HL-60/S4 treated with phorbol 12-myristate 13-acetate at 8.2 ng/mL for 4 days and 3 days (cell line): ENCODE data around the gene PIP4K2B.
"Not testable (repeated sequence)": the region's sequence is repeated elsewhere in the genome, so short reads cannot be mapped to it uniquely, and the experiment has no call there.

Experiments
- in situ Hi-C: fragments of 300-500 bp; cut with MboI; formaldehyde crosslinking; loops from 2 replicates; pipeline ENCODE4 v1.15.0; 2022; ENCODE audit warnings: low sequenced_read_pairs

Gene PIP4K2B

GRCh38 chr17:38799501-38800236 lies at the start of gene PIP4K2B:
TSS of gene PIP4K2B (minus strand) at chr17:38799556. CDS start at chr17:38799424, 132 bp downstream.
- in situ Hi-C loops, result no loop called here

GRCh38 chr17:38848557-38848891 lies 49.2 kb upstream of the PIP4K2B start:
- in situ Hi-C loops, result no loop called here

- in situ Hi-C loops, result no loop called here
Measured at GRCh38 chr17:38844261-38844757, 45.0 kb upstream of the PIP4K2B start.

- in situ Hi-C loops, result no loop called here
Measured at GRCh38 chr17:38825762-38826247, 26.4 kb upstream of the PIP4K2B start.

- in situ Hi-C loops, result no loop called here
Measured at GRCh38 chr17:38824899-38825761, 25.8 kb upstream of the PIP4K2B start, which contains the start of gene CWC25. TSS of gene CWC25 (minus strand) at chr17:38825321. CDS start at chr17:38825183, 138 bp downstream.

GRCh38 chr17:38815576-38816193 lies 16.3 kb upstream of the PIP4K2B start:
- in situ Hi-C loops, result loop anchor here (10.0 kb wide), 1 partner anchor 61 kb away; the partner anchor contains the start of gene PSMB3

DNA sequence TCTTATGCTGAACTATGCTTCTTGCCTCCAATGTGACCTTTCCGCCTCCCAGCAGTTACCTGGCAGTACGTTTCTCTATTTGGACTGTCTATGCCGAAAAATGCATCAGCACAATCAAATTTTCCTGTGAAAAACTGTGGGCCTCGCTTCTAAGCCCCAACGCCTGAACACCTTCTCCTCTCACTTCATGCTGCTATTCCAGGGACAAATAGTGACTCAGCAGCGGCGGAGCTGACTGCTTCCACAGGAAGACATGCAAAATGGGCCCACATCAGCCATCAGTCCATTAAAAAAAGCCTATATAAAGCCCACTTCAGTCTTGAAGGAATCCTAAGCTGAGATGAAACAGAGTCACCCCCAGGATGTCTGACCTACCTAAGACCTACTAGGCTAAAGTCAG lies 10.5 kb upstream of the PIP4K2B start:
- in situ Hi-C loops, result loop anchor here (10.0 kb wide), 1 partner anchor 55 kb away; the partner anchor contains the start of gene PSMB3

GRCh38 chr17:38800237-38800760 lies 943 bp upstream of the PIP4K2B start:
- in situ Hi-C loops, result no loop called here

GRCh38 chr17:38798614-38799500 lies 499 bp downstream of the PIP4K2B start:
- in situ Hi-C loops, result no loop called here

GRCh38 chr17:38797828-38798227 lies 1.5 kb downstream of the PIP4K2B start:
- in situ Hi-C loops, result no loop called here

GRCh38 chr17:38797158-38797490 lies 2.2 kb downstream of the PIP4K2B start:
- in situ Hi-C loops, result no loop called here

DNA sequence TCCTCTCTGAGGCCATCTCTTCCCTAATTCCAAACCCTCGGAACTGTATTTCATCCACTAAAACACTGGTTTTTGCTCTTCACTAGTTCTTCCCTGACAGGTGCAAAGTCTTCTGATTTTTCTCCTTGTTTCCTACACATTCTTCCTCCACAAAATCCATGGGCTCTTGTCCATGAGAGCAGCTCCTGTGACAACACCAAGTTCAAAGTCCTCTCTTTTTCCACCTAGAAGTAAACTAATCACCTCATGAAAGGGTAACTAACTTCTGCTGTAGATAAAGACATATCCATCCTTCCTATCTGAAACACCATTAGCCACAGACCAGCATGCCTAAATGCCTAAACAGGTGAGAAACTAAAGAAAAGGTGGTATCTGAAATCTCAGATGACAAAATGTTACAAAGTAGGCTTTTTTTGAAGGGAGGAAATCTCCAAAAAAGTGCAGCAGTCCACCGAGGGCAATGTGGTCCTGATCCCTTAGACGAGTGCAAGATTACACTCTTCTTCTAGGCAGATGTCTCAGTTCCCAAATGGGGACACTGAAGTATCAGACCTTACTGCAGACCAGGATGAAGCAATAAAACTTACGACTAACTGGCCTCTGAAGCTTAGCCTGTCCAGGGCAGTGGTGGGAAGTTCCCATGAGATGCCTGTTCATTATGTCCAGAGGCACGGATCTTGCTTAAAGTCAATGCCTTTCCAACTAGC lies 2.8 kb downstream of the PIP4K2B start:
- in situ Hi-C loops, result no loop called here

- in situ Hi-C loops, result no loop called here
Measured at GRCh38 chr17:38794221-38794620, 5.1 kb downstream of the PIP4K2B start.

DNA sequence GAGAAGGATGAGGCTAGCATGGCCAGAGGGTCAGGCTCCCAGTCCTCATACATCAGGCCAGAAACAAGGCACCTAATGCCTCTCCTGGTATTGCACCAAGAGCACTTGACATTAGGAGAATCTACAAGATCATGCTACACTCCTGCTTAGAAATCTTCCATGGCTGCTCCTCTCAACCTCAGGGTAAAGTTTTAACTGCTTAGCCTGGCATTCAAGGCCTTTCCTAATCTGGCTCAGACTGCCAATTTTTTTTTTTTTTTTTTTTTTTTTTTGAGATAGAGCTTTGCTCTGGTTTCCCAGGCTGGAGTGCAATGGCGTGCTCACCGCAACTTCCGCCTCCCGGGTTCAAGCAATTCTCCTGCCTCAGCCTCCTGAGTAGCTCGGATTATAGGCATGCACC lies 8.2 kb downstream of the PIP4K2B start:
- in situ Hi-C loops, result no loop called here

DNA sequence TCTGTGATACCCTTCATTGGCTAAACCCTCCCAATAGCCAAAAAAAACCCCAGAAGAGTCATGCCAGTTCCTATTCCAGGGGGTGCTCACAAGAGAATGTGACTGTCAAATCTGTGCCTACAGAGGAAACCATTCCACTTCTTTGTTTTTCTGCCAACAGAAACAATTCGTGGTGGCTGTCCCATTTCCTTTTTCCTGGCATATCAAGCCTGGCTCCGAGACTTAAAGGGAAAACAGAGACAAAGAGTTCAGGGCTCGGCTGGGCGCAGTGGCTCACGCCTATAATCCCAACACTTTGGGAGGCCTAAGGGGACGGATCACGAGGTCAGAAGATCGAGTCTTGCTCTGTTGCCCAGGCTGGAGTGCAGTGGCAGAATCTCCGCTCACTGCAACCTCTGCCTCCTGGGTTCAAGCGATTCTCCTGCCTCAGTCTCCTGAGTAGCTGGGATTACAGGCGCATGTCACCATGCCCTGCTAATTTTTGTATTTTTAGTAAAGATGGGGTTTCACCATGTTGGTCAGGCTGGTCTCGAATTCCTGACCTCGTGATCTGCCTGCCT lies 9.1 kb downstream of the PIP4K2B start:
- in situ Hi-C loops, result not testable (repeated sequence)

DNA sequence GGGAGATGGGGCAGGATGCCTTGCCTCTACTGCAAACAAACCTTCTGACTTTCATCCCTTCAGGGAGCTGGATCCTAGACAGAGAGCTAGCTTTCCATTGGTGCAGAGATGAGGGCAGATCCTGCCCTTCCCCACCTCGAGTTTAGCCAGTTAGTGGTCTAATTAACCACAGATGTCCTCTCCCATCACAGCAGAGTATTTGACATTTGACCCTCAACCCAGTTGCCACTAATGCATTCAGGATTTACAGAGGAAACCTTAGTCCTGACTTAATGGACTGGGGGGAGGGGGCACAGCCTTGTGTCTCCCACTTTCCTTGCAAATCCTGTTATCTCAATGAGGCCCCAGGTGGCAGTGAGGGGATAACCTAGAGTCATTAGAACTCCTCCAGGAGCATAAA lies 10.2 kb downstream of the PIP4K2B start:
- in situ Hi-C loops, result no loop called here

GRCh38 chr17:38787999-38788398 lies 11.4 kb downstream of the PIP4K2B start:
- in situ Hi-C loops, result not testable (repeated sequence)

GRCh38 chr17:38786372-38786771 lies 13.0 kb downstream of the PIP4K2B start:
- in situ Hi-C loops, result no loop called here

- in situ Hi-C loops, result no loop called here
Measured at GRCh38 chr17:38783227-38783626, 16.1 kb downstream of the PIP4K2B start.
